K562 (cell line): Measurements from ENCODE around the gene HSD17B11. TPM values are rescaled to one million over a fixed set of nuclear protein-coding genes. Genes with fewer than 3 reads are reported as not detected.
A peak's percentile ranks its signal among the peaks of the same experiment; 100 is the strongest.

ENCODE experiments used
- CBX8 ChIP-seq: fragments of 200-600 bp; sonication (generic); IDR thresholded peaks from 2 replicates; pipeline ENCODE4 v1.6.1; 2012; ENCODE audit warnings: borderline replicate concordance, mixed run types, low read depth, mild to moderate bottlenecking, moderate library complexity, mixed read lengths, low read length, control low read depth, inconsistent platforms; ENCODE audit not compliant: poor library complexity, severe bottlenecking; ENCODE audit errors: extremely low read depth
- CHCHD3 ChIP-seq: fragments of 250-450 bp; sonication (Bioruptor Pico); IDR thresholded peaks from 2 replicates; pipeline ENCODE4 v2.1.2; 2022; ENCODE audit warnings: mild to moderate bottlenecking
- DDX20 ChIP-seq: fragments of 450-650 bp; IDR thresholded peaks from 2 replicates; pipeline ENCODE4 v1.6.1; 2016; ENCODE audit warnings: missing genetic modification characterization, low read depth, mild to moderate bottlenecking, missing compliant biosample characterization, moderate library complexity
- MITF ChIP-seq: IDR thresholded peaks from 2 replicates; pipeline ENCODE4 v1.6.1; 2014; ENCODE audit warnings: antibody characterized with exemption
- MYNN ChIP-seq, 2 experiments: sonication (generic); formaldehyde crosslinking in 1 of 2; IDR thresholded peaks; 2 replicates each; pipeline versions ENCODE4 v1.5.0 to v1.6.1; 2016 to 2020; ENCODE audit warnings: antibody characterized with exemption in 1 of 2, missing genetic modification reagents in 1 of 2
- PURB ChIP-seq: sonication (generic); formaldehyde crosslinking; IDR thresholded peaks from 2 replicates; pipeline ENCODE4 v1.9.0; 2021; ENCODE audit warnings: low read depth, mild to moderate bottlenecking, missing genetic modification reagents
- SMARCE1 ChIP-seq: fragments of 450-650 bp; IDR thresholded peaks from 2 replicates; pipeline ENCODE4 v1.7.1; 2016; ENCODE audit warnings: mild to moderate bottlenecking
- SNRNP70 ChIP-seq: fragments of 200-400 bp; formaldehyde crosslinking; optimal IDR thresholded peaks from 2 replicates; pipeline ENCODE3; 2017; ENCODE audit warnings: low read depth, low read length
- XRCC5 ChIP-seq: fragments of 200-400 bp; formaldehyde crosslinking; IDR thresholded peaks from 2 replicates; pipeline ENCODE4 v1.6.1; 2017; ENCODE audit warnings: low read depth, mild to moderate bottlenecking, low read length
- ZFP91 ChIP-seq: sonication (generic); formaldehyde crosslinking; IDR thresholded peaks from 2 replicates; pipeline ENCODE4 v1.8.0; 2022; ENCODE audit warnings: mild to moderate bottlenecking, missing genetic modification reagents
- ZFPM2 ChIP-seq: fragments of 250-450 bp; sonication (Bioruptor Pico); IDR thresholded peaks from 2 replicates; pipeline ENCODE4 v1.5.1; 2022; ENCODE audit warnings: mild to moderate bottlenecking
- ZNF184 ChIP-seq: sonication (generic); formaldehyde crosslinking; IDR thresholded peaks from 2 replicates; pipeline ENCODE4 v1.5.0; 2020; ENCODE audit warnings: missing genetic modification reagents
- ZNF551 ChIP-seq: fragments of 250-450 bp; sonication (Bioruptor Pico); IDR thresholded peaks from 2 replicates; pipeline ENCODE4 v1.5.0; 2021; ENCODE audit warnings: mild to moderate bottlenecking, moderate library complexity
- ZNF740 ChIP-seq, 3 experiments: fragments of 200-800 bp in 1 of 3; sonication (Bioruptor generic) in 1 of 3; sonication (generic) in 1 of 3; formaldehyde crosslinking in 1 of 3; IDR thresholded peaks; 2 replicates each; pipeline versions ENCODE4 v1.6.1 to v1.8.0; 2016 to 2022; ENCODE audit warnings: mild to moderate bottlenecking in 2 of 3, missing compliant biosample characterization in 2 of 3, missing genetic modification characterization in 2 of 3, missing genetic modification reagents in 1 of 3
- ZSCAN32 ChIP-seq: fragments of 450-650 bp; formaldehyde crosslinking; IDR thresholded peaks from 2 replicates; pipeline ENCODE4 v1.4.0; 2020; ENCODE audit warnings: mild to moderate bottlenecking, moderate library complexity
- polyA plus RNA-seq, 8 experiments: library from polyadenylated mRNA; depleted of rRNA in 4 of 8; stranded (reverse) in 5 of 8; unstranded in 3 of 8; fragments of >200 nt; fragmentation: Nextera tagmentation in 2 of 8; fragmentation: Illumina TruSeq in 1 of 8; extraction: Ambion mirVana in 2 of 8; extraction: Trizol in 1 of 8; gene quantifications; 2 replicates each; pipeline versions ENCODE4 v1.2.1 to v1.2.3, GENCODE V29; 2011 to 2014; ENCODE audit warnings: inconsistent platforms in 1 of 8, missing spikeins in 1 of 8
- total RNA-seq, 7 experiments: library from RNA; depleted of rRNA in 6 of 7; stranded (reverse); fragments of >200 nt in 6 of 7; fragmentation: Illumina TruSeq in 2 of 7; extraction: Trizol in 2 of 7; gene quantifications; 2 replicates each; pipeline versions ENCODE4 v1.2.1 to v1.2.3, GENCODE V29; 2011 to 2021; ENCODE audit warnings: low replicate concordance in 1 of 7

HSD17B11 gene
- total and polyA plus RNA-seq, 9 of the 15 experiments (the other 6 are each of a cell fraction or from before 2014, with no cell fraction given): 26.0 to 108 (median 81.0) TPM

- TF ChIP-seq ZNF551: no peak
- no peak for TF ChIP-seq ZFPM2
- TF ChIP-seq ZNF740 (CRISPR knock-in tag; IDR thresholded peaks at IDR 0.05): no peak
- TF ChIP-seq ZNF740 (tag; IDR thresholded peaks at IDR 0.05): no peak
- TF ChIP-seq ZFP91: no peak
- peak; percentile 80 for TF ChIP-seq MITF
- no peak for TF ChIP-seq PURB (CRISPR knock-in tag)
- no peak for TF ChIP-seq ZSCAN32 (CRISPR knock-in tag)
- TF ChIP-seq DDX20 (tag): no peak
- peak; percentile 82; the same call in 1 of the 2 replicates for TF ChIP-seq XRCC5
- no peak for TF ChIP-seq ZNF184
- no peak for TF ChIP-seq CBX8
- no peak; the same call in 1 of the 2 replicates for TF ChIP-seq SMARCE1
- no peak for TF ChIP-seq SNRNP70
- peak; percentile 34; the same call in 1 of the 2 replicates for TF ChIP-seq MYNN (IDR thresholded peaks at IDR 0.05)
- TF ChIP-seq MYNN (CRISPR knock-in tag; IDR thresholded peaks at IDR 0.05): no peak
- no peak for TF ChIP-seq CHCHD3 (CRISPR knock-in tag)
Observed at GRCh38 chr4:87422104-87423052, 31.4 kb upstream of the HSD17B11 start, which contains the start of gene NUDT9 (continued).
